NCI-H748 (cell line): ENCODE data around the gene NGRN.

Experiments
- DNase-seq: peaks from one replicate; lab custom pipeline; 2025; ENCODE audit not compliant: unreplicated experiment; lab: John Stamatoyannopoulos, UW

NGRN gene

DNA sequence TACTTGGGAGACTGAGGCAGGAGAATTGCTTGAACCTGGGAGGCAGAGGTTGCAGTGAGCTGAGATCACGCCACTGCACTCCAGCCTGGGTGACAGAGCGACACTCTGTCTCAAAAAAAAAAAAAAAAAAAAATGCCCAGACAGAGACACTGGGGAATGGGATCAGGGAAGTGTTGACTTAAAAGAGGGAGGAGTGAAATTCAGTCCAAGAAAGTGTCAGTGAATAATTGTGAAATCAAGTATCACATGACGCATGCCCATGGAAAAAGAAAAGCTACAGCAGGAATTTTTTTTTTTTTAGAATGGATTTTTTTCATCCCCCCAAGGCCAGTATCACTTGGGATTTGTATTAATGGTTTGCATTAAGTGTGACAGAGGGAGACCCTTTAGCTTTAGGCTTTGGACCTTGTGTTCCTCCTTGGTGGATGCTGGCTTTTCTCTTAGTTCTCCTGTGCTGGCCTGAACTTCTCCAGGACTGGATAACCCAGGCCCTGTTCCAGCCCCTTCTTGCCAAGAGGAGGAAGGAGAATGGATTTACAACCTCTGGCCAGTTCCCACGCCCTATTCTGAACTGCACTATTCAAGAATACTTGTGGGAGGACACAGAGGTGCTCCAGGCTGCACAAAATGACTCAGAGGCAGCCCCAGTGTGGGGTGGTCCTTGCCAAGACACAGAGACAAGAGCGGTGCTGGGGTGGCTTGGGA lies 50.0 kb downstream of the NGRN start:
- no peak for DNase-seq

DNA sequence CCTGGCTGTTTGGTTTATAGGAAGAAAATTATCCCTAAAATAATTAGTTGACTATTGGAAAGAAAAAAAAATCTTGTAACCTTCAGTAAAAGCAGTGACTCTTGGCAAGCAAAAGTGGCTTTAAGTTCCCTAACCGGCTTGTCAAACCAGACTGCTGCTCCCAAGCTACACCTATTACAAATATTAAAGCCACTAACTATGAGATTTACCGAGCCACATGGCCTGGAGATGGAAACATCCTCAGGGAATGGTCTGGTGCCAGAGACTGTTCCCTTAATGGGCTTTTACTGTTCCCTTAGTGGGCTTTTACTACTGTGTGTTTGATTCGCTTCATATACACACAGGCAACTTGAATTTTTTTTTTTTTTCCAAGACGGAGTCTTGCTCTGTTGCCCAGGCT lies 50.7 kb downstream of the NGRN start:
- DNase-seq: no peak

DNA sequence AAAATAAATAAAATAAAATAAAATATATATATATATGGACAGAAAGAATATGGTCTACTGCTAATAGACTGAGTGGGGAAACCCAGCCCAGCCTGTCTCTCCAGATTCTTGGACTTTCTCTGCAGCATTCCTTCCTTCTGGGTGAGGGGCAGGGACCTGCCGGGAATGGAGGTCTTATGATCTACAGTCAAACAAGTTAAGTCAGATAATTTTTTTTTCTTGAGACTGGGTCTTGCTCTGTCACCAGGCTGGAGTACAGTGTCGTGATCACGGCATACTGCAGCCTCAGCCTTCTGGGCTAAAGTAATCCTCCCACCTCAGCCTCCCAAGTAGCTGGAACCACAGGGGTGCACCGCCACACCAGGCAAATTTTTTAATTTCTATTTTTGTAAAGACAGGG lies 53.1 kb downstream of the NGRN start:
- no peak for DNase-seq

DNA sequence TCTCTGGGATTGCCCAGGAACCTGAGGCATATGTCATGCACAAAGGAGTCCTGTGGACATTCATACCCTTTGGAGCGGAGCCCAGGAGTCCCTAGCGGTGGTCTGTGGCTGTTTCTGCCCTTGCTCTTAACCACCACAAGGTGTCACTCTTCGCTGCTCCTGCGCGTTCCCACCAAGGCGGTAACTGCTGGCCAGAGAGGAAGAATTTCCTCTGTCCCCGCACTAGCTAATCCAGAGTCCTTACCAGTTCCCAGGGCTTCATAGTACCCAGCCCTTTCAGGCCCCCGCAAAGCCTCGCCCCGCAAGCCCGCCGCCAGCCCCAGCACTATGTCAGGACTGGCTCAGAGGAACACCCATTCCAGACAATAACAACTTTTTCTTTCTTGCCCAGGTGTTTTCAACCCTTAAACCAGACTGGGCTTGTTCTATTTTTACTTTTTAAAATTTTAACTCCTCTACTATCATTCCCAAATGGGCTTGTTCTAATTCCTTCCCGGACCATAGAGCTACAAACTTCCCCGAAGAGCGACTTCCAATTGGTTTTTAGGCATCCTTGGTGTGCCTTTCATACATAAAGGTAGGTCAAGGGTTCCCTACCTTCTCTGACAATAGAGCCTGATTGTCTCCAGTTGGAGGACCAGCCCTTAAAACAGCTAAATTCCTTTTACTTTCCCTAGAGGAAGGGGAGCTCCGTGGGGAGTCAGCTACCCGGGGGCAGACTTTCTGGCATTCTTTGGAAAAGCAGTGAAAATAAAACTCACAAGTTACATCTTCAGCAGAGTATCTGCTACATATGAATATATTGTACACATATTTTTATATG lies 54.8 kb downstream of the NGRN start:
- DNase-seq: peak; percentile 74

DNA sequence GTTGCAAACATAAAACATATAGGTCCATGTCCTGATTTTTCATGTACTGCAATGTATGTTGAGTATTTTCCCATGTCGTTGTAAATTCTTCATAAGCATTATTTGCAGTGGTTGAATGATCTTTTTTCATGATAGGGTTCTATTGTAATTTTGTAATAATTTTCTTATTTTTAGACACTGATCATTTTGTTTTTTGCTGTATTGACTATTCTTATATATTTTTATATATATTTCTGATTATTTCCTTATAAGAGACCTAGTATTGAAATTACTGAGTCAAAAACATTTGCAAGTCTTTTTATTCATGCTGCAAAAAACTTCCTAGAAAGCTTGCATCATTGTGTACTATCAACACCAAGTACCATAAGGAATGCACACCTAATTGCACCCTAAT lies 55.4 kb downstream of the NGRN start:
- no peak for DNase-seq
